CD14-positive monocyte (primary cell): ENCODE results near the gene DEPDC4. TPM values are rescaled to one million over a fixed set of nuclear protein-coding genes. Genes with fewer than 3 reads are reported as not detected.

Experiments
- DNase-seq, 3 donors: peaks; one replicate each; pipeline ENCODE4 v3.0.0-alpha.2; 2011 to 2022
- H2AFZ ChIP-seq: 2 replicates; pipeline ENCODE4 v1.6.0; 2012; ENCODE audit warnings: mild to moderate bottlenecking, low read depth, low read length, inconsistent platforms; ENCODE audit not compliant: insufficient read depth, poor library complexity, severe bottlenecking
- H3K27ac ChIP-seq, 2 donors: 1 replicate in 1 of 2; 2 replicates in 1 of 2; pipeline ENCODE4 v1.5.1; 2012 to 2013; ENCODE audit warnings: low read length in 2 of 2, control low read depth in 1 of 2, inconsistent platforms in 1 of 2, low read depth in 1 of 2, mild to moderate bottlenecking in 1 of 2
- H3K27me3 ChIP-seq, 2 donors: one replicate each; pipeline versions ENCODE4 v1.6.0 to v1.6.1; 2011 to 2013; ENCODE audit warnings: low read length in 2 of 2; ENCODE audit not compliant: control insufficient read depth in 2 of 2, insufficient read depth in 2 of 2
- H3K36me3 ChIP-seq, 2 donors: replicated peaks in 1 of 2; 1 replicate in 1 of 2; 2 replicates in 1 of 2; pipeline versions ENCODE4 v1.5.1 to v1.6.1; 2012 to 2013; ENCODE audit warnings: low read length in 2 of 2, control low read depth in 1 of 2, inconsistent platforms in 1 of 2, mild to moderate bottlenecking in 1 of 2; ENCODE audit not compliant: insufficient read depth in 2 of 2, control insufficient read depth in 1 of 2
- H3K4me1 ChIP-seq, 2 donors: 1 replicate in 1 of 2; 2 replicates in 1 of 2; pipeline versions ENCODE4 v1.5.1 to v1.6.1; 2012 to 2013; ENCODE audit warnings: low read length in 2 of 2, control low read depth in 1 of 2, inconsistent platforms in 1 of 2, mild to moderate bottlenecking in 1 of 2, moderate library complexity in 1 of 2; ENCODE audit not compliant: insufficient read depth in 2 of 2, control insufficient read depth in 1 of 2
- H3K4me2 ChIP-seq: replicated peaks from 2 replicates; pipeline ENCODE3; 2012; ENCODE audit warnings: low read length, moderate library complexity, mild to moderate bottlenecking; ENCODE audit not compliant: poor library complexity, severe bottlenecking; ENCODE audit errors: extremely low read depth
- H3K4me3 ChIP-seq, 3 experiments: fragments of 200-600 bp in 1 of 3; sonication (generic) in 1 of 3; replicated peaks in 1 of 3; 1 replicate in 2 of 3; 2 replicates in 1 of 3; pipeline ENCODE4 v1.5.1; 2011 to 2013; ENCODE audit warnings: low read length in 3 of 3, mild to moderate bottlenecking in 3 of 3, control low read depth in 2 of 3, low read depth in 2 of 3, inconsistent platforms in 1 of 3, moderate library complexity in 1 of 3
- H3K79me2 ChIP-seq: 2 replicates; pipeline ENCODE4 v1.6.0; 2012; ENCODE audit warnings: mild to moderate bottlenecking, control low read depth, inconsistent platforms, low read length, moderate library complexity; ENCODE audit not compliant: insufficient read depth
- H3K9ac ChIP-seq: 2 replicates; pipeline ENCODE4 v1.6.0; 2017; ENCODE audit warnings: low read length, mild to moderate bottlenecking; ENCODE audit not compliant: insufficient read depth, poor library complexity, severe bottlenecking
- H3K9me3 ChIP-seq, 2 donors: replicated peaks in 1 of 2; 1 replicate in 1 of 2; 2 replicates in 1 of 2; pipeline versions ENCODE4 v1.5.1 to v1.6.1; 2012 to 2013; ENCODE audit warnings: low read length in 2 of 2, control low read depth in 1 of 2; ENCODE audit not compliant: control insufficient read depth in 1 of 2, insufficient read depth in 1 of 2
- H4K20me1 ChIP-seq: 2 replicates; pipeline ENCODE4 v1.6.0; 2012; ENCODE audit warnings: mild to moderate bottlenecking, low read length, control low read depth, moderate library complexity; ENCODE audit not compliant: insufficient read depth
- H3K27ac Mint-ChIP-seq, 7 donors: one replicate each; pipeline ENCODE4 v1.8.0; 2020; ENCODE audit warnings: mild to moderate bottlenecking in 7 of 7, mixed read lengths in 7 of 7, moderate library complexity in 6 of 7, inconsistent platforms in 2 of 7
- H3K27me3 Mint-ChIP-seq, 3 donors: one replicate each; pipeline ENCODE4 v1.8.0; 2021 to 2022; ENCODE audit warnings: low read depth in 3 of 3, mild to moderate bottlenecking in 3 of 3, mixed read lengths in 3 of 3, moderate library complexity in 3 of 3, inconsistent platforms in 1 of 3
- H3K36me3 Mint-ChIP-seq, 2 donors: one replicate each; pipeline ENCODE4 v1.8.0; 2020; ENCODE audit warnings: mixed read lengths in 2 of 2, inconsistent platforms in 1 of 2, mild to moderate bottlenecking in 1 of 2
- H3K4me1 Mint-ChIP-seq: one replicate; pipeline ENCODE4 v1.8.0; 2020; ENCODE audit warnings: mild to moderate bottlenecking, mixed read lengths
- H3K4me3 Mint-ChIP-seq, 2 donors: one replicate each; pipeline ENCODE4 v1.8.0; 2020; ENCODE audit warnings: mild to moderate bottlenecking in 2 of 2, mixed read lengths in 2 of 2, moderate library complexity in 1 of 2
- H3K9me3 Mint-ChIP-seq, 7 donors: one replicate each; pipeline ENCODE4 v1.8.0; 2020 to 2022; ENCODE audit warnings: mixed read lengths in 7 of 7, mild to moderate bottlenecking in 6 of 7, moderate library complexity in 6 of 7, inconsistent platforms in 2 of 7
- WGBS: methylation state at CpG from one replicate; pipeline ENCODE4 v1.1.5; 2013; ENCODE audit warnings: missing lambda C conversion rate; ENCODE audit not compliant: insufficient coverage; 5-methylcytosine and 5-hydroxymethylcytosine counted together
- intact Hi-C, 2 donors: fragments of 100-400 bp; cut with micrococcal nuclease; formaldehyde crosslinking; loops; one replicate each; pipeline versions ENCODE4 v1.15.0 to v1.15.1; 2023
- polyA plus RNA-seq, 3 donors: library from polyadenylated mRNA; depleted of rRNA in 1 of 3; unstranded in 2 of 3; stranded (reverse) in 1 of 3; fragments of 300-500 nt in 2 of 3; fragments of >200 nt in 1 of 3; fragmentation: Illumina TruSeq in 2 of 3; gene quantifications; 1 replicate in 2 of 3; 2 replicates in 1 of 3; pipeline ENCODE4 v1.2.3, GENCODE V29; 2012 to 2021
- TF ChIP-seq, protein P1 (sequence below): fragments of 200-600 bp; IDR thresholded peaks from one replicate; pipeline ENCODE4 v1.8.0; 2022; ENCODE audit warnings: antibody characterized with exemption, mild to moderate bottlenecking

Gene DEPDC4
- polyA plus RNA-seq, 3 donors: 0.25 TPM; not detected in 2

DNA sequence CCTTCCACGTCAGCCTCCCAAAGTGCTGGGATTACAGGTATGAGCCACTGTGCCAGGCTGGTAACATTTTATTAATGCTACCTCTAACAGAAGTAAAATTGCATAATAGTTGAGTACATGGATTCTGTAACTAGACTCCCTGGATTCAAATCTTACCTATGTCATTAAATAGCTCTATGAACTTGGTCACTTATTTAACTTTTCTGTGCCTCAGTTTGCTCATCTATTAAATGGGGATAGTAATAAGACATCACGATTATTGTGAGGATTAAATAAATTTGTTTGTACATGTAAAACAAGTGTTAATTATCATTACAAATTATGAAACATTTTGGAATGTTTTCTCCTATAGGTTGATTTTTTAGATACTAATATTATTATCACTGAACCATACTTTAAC is 59.6 kb downstream of the DEPDC4 start:
- H3K27ac ChIP-seq: no peak overlapping the region
- Mint-ChIP-seq H3K27me3 (no peaks in the 10 kb centered on the region), H3K9me3 (no peaks in the 10 kb centered on the region), H3K4me1 (no peaks in the 10 kb centered on the region), H3K36me3 (peaks cover 46 to 55% of the 10 kb centered on the region in 2 donors), H3K4me3 (no peak overlapping the region), H3K27ac (no peak overlapping the region)
- H3K79me2 ChIP-seq: peaks cover 20% of the 10 kb centered on the region
- no peaks in the 10 kb centered on the region for H3K27me3 ChIP-seq
- no peaks in the 10 kb centered on the region for H3K4me1 ChIP-seq
- H3K9ac ChIP-seq: no peak overlapping the region
- H2AFZ ChIP-seq: no peak overlapping the region
- no CpG with 5 or more reads among the region's 2 CpGs for WGBS
- H3K4me3 ChIP-seq: no peak overlapping the region
- H3K9me3 ChIP-seq: no peaks in the 10 kb centered on the region
- no peak for DNase-seq
- H3K36me3 ChIP-seq: peaks cover 46 to 65% of the 10 kb centered on the region in 2 donors
- TF ChIP-seq, protein P1, sequence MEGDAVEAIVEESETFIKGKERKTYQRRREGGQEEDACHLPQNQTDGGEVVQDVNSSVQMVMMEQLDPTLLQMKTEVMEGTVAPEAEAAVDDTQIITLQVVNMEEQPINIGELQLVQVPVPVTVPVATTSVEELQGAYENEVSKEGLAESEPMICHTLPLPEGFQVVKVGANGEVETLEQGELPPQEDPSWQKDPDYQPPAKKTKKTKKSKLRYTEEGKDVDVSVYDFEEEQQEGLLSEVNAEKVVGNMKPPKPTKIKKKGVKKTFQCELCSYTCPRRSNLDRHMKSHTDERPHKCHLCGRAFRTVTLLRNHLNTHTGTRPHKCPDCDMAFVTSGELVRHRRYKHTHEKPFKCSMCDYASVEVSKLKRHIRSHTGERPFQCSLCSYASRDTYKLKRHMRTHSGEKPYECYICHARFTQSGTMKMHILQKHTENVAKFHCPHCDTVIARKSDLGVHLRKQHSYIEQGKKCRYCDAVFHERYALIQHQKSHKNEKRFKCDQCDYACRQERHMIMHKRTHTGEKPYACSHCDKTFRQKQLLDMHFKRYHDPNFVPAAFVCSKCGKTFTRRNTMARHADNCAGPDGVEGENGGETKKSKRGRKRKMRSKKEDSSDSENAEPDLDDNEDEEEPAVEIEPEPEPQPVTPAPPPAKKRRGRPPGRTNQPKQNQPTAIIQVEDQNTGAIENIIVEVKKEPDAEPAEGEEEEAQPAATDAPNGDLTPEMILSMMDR: no peak
- H3K4me2 ChIP-seq: no peak overlapping the region
- no peaks in the 10 kb centered on the region for H4K20me1 ChIP-seq
- intact Hi-C loops: loop anchor here in 1 of 2 donors (10.0 kb wide), 1 partner anchor 1077 kb away; the partner anchor contains the start of gene UTP20

DNA sequence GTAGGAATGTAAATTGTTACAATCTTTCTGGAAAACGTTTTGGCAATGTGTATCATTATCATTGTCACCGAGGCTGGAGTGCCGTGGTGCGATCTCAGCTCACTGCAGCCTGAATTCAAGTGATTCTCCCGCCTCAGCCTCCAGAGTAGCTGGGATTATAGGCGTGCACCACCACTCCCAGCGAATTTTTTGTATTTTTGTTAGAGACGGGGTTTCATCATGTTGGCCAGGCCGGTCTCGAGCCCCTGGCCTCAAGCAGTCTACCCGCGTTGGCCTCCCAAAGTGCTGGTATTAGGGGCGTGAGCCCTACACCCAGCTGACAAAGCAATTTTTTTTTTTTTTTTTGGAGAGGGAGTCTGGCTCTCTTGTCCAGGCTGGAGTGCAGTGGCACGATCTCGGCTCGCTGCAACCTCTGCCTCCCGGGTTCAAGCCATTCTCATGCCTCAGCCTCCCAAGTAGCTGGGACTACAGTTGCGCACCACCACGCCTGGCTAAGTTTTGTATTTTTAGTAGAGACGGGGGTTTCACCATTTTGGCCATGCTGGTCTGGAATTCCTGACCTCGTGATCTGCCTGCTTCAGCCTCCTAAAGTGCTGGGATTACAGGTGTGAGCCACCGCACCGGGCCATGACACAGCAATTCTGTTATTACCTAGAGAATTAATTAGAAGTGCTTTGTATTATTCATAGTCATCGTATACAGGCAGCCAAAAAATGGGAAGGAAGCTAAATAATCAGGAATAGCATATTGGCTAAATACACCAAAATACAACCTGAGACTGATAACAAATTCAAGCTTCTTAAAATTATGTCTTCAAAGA is 65.1 kb downstream of the DEPDC4 start:
- H3K4me1 ChIP-seq: peaks cover 13 to 26% of the 10 kb centered on the region in 2 donors
- H4K20me1 ChIP-seq: no peaks in the 10 kb centered on the region
- H3K27ac Mint-ChIP-seq: peak overlapping the region in 2 of 7 donors; percentile 40 to 86
- H3K4me2 ChIP-seq: peak overlapping the region; percentile 80
- DNase-seq: no peak
- H3K9me3 Mint-ChIP-seq: no peaks in the 10 kb centered on the region
- peaks cover 0 to 6% of the 10 kb centered on the region in 2 donors for H3K27me3 ChIP-seq
- peaks cover 4 to 9% of the 10 kb centered on the region in 2 donors for H3K36me3 Mint-ChIP-seq
- peak overlapping the region in 1 of 3 experiments; percentile 84 for H3K4me3 ChIP-seq
- H3K79me2 ChIP-seq: peaks cover 36% of the 10 kb centered on the region
- TF ChIP-seq, protein P1: no peak
- no peaks in the 10 kb centered on the region for H3K9me3 ChIP-seq
- peak overlapping the region; percentile 97 to 98 for H3K4me3 Mint-ChIP-seq
- intact Hi-C loops: loop anchor here (5.0 to 10.0 kb wide), 2 partner anchors 65 to 1083 kb away; partner anchors contain the start of genes DEPDC4 (in 2 of the 2), SCYL2 (in 2 of the 2) and UTP20 (in 1 of the 2)
- peaks cover 17% of the 10 kb centered on the region for H3K4me1 Mint-ChIP-seq
- H3K9ac ChIP-seq: no peak overlapping the region
- peak overlapping the region; percentile 83 for H2AFZ ChIP-seq
- H3K27me3 Mint-ChIP-seq: peaks cover 5 to 6% (median 6%) of the 10 kb centered on the region in 3 donors
- peaks cover under 1 to 10% of the 10 kb centered on the region in 2 donors for H3K36me3 ChIP-seq
- peak overlapping the region in 1 of 2 donors; percentile 79 for H3K27ac ChIP-seq
- 89% methylated on average over 10 of the region's 24 CpGs for WGBS
